Thyroid gland (tissue), 4 donors: Measurements from ENCODE around the gene ROBO2. TPM values are rescaled to one million over a fixed set of nuclear protein-coding genes. Genes with fewer than 3 reads are reported as not detected.

ENCODE experiments used
- DNase-seq, 2 donors: peaks; one replicate each; pipeline ENCODE4 v3.0.0-alpha.2; 2019
- H3K27ac ChIP-seq, 3 donors: fragments of 200-600 bp; sonication (generic); 1 replicate in 2 of 3; 2 replicates in 1 of 3; pipeline ENCODE4 v1.5.1; 2016 to 2019; ENCODE audit warnings: mild to moderate bottlenecking in 1 of 3, moderate library complexity in 1 of 3
- H3K27me3 ChIP-seq: fragments of 200-600 bp; sonication (generic); one replicate; pipeline ENCODE4 v1.5.1; 2019
- H3K36me3 ChIP-seq, 2 donors: fragments of 200-600 bp; sonication (generic); one replicate each; pipeline ENCODE4 v1.5.1; 2016 to 2019
- H3K4me1 ChIP-seq, 2 donors: fragments of 200-600 bp; sonication (generic); one replicate each; pipeline ENCODE4 v1.5.1; 2017 to 2019
- H3K4me3 ChIP-seq, 3 donors: fragments of 200-600 bp; sonication (generic); replicated peaks in 1 of 3; 1 replicate in 2 of 3; 2 replicates in 1 of 3; pipeline ENCODE4 v1.5.1; 2016; ENCODE audit warnings: mild to moderate bottlenecking in 1 of 3
- H3K9me3 ChIP-seq: fragments of 200-600 bp; sonication (generic); one replicate; pipeline ENCODE4 v1.5.1; 2017
- POLR2A ChIP-seq, 2 donors: fragments of 450-650 bp; IDR thresholded peaks; one replicate each; pipeline ENCODE4 v1.6.1; 2017; ENCODE audit warnings: antibody characterized with exemption in 2 of 2, mild to moderate bottlenecking in 2 of 2, moderate library complexity in 1 of 2
- WGBS, 2 donors: methylation state at CpG; one replicate each; pipeline ENCODE4 v1.1.5; 2017; 5-methylcytosine and 5-hydroxymethylcytosine counted together
- intact Hi-C: fragments of 100-400 bp; cut with DNase I; formaldehyde crosslinking; loops from one replicate; pipeline ENCODE4 v1.15.1; 2023
- total RNA-seq, 4 donors: library from RNA; depleted of rRNA; stranded (reverse); fragments of >200 nt; gene quantifications; one replicate each; pipeline ENCODE4 v1.2.3, GENCODE V29; 2016
- TF ChIP-seq, protein P1 (sequence below), 6 experiments: fragments of 200-600 bp in 3 of 6; fragments of 450-650 bp in 3 of 6; sonication (generic) in 3 of 6; IDR thresholded peaks; one replicate each; pipeline ENCODE4 v1.5.1; 2016 to 2019; ENCODE audit warnings: antibody characterized with exemption in 6 of 6, mild to moderate bottlenecking in 2 of 6, inconsistent platforms in 1 of 6, moderate library complexity in 1 of 6

The ROBO2 gene
- total RNA-seq, 4 donors from 2014 or later, result 0.56 to 1.5 TPM; not detected in 2

GRCh38 chr3:77618686-77619085 lies 578.8 kb downstream of the ROBO2 start:
- intact Hi-C loops, result no loop called here
- H3K27me3 ChIP-seq, result no peaks in the 10 kb centered on the region
- TF ChIP-seq, protein P1, sequence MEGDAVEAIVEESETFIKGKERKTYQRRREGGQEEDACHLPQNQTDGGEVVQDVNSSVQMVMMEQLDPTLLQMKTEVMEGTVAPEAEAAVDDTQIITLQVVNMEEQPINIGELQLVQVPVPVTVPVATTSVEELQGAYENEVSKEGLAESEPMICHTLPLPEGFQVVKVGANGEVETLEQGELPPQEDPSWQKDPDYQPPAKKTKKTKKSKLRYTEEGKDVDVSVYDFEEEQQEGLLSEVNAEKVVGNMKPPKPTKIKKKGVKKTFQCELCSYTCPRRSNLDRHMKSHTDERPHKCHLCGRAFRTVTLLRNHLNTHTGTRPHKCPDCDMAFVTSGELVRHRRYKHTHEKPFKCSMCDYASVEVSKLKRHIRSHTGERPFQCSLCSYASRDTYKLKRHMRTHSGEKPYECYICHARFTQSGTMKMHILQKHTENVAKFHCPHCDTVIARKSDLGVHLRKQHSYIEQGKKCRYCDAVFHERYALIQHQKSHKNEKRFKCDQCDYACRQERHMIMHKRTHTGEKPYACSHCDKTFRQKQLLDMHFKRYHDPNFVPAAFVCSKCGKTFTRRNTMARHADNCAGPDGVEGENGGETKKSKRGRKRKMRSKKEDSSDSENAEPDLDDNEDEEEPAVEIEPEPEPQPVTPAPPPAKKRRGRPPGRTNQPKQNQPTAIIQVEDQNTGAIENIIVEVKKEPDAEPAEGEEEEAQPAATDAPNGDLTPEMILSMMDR (IDR thresholded peaks at IDR 0.05), result no peak
- no peak for TF ChIP-seq POLR2A (IDR thresholded peaks at IDR 0.05)
- WGBS, 2 donors, result 83 to 88% methylated on average over 3 of the region's 3 CpGs
- H3K9me3 ChIP-seq, result no peaks in the 10 kb centered on the region
- no peaks in the 10 kb centered on the region for H3K4me1 ChIP-seq
- no peaks in the 10 kb centered on the region for H3K36me3 ChIP-seq
- H3K4me3 ChIP-seq, result no peak overlapping the region
- H3K27ac ChIP-seq, result no peak overlapping the region
- no peak for DNase-seq

GRCh38 chr3:77620009-77620408 lies 580.1 kb downstream of the ROBO2 start:
- TF ChIP-seq, protein P1 (IDR thresholded peaks at IDR 0.05), result no peak
- TF ChIP-seq POLR2A (IDR thresholded peaks at IDR 0.05), result no peak
- H3K4me1 ChIP-seq, result no peaks in the 10 kb centered on the region
- DNase-seq, result no peak
- no peak overlapping the region for H3K4me3 ChIP-seq
- no peaks in the 10 kb centered on the region for H3K9me3 ChIP-seq
- no peak overlapping the region for H3K27ac ChIP-seq
- no peaks in the 10 kb centered on the region for H3K27me3 ChIP-seq
- intact Hi-C loops, result no loop called here
- 89 to 92% methylated on average over 1 of the region's 1 CpG for WGBS, 2 donors
- no peaks in the 10 kb centered on the region for H3K36me3 ChIP-seq

DNA sequence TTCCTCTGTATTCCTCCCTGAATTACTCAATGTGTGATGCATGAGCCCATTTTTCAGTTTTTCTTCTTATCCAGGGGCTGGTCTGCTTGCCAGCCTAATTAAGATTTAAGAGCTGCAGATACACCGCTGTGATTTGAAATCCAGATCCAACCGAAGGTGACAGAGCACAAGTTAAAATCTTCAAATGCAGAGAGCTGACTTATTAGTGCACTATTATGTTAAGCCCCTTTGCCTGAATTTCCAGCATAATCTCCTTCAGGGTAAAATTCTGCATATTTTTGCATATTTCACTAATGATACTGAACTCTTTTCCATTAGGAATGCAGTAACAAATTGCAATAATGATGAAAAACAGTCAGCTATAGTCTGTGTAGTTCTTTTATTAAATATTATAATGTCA lies 583.6 kb downstream of the ROBO2 start:
- 89 to 94% methylated on average over 2 of the region's 2 CpGs for WGBS, 2 donors
- Histone ChIP-seq H3K4me3 (no peak overlapping the region), H3K27ac (no peak overlapping the region), H3K27me3 (no peaks in the 10 kb centered on the region), H3K36me3 (no peaks in the 10 kb centered on the region), H3K4me1 (no peaks in the 10 kb centered on the region), H3K9me3 (no peaks in the 10 kb centered on the region)
- intact Hi-C loops, result no loop called here
- no peak for DNase-seq
- no peak for TF ChIP-seq POLR2A (IDR thresholded peaks at IDR 0.05)
- TF ChIP-seq, protein P1 (IDR thresholded peaks at IDR 0.05), result no peak

DNA sequence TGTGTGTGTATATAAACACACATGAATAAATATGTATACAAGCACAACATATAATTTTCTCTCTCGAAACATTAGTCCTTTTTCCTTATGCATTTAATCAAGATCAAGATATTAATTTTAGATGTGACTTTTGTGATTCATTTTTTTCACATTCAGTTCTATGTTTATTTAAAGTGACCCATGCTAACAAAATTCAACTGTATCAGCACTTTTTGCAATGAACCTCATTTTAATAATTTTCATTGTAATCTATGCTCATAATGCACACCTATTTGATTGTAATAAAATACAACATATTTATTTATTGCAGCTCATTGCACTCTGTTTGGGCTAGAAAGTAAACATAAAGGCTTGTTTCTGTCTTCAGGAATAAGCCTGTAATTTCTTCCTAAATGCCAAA lies 586.3 kb downstream of the ROBO2 start:
- Histone ChIP-seq H3K4me1 (no peaks in the 10 kb centered on the region), H3K27me3 (no peaks in the 10 kb centered on the region), H3K36me3 (no peaks in the 10 kb centered on the region), H3K9me3 (no peaks in the 10 kb centered on the region), H3K4me3 (no peak overlapping the region), H3K27ac (no peak overlapping the region)
- WGBS, 2 donors, result 91 to 97% methylated on average over 1 of the region's 1 CpG
- no peak for TF ChIP-seq POLR2A (IDR thresholded peaks at IDR 0.05)
- TF ChIP-seq, protein P1 (IDR thresholded peaks at IDR 0.05), result no peak
- intact Hi-C loops, result no loop called here
- DNase-seq, result no peak

- H3K27me3 ChIP-seq, result no peaks in the 10 kb centered on the region
- no peaks in the 10 kb centered on the region for H3K4me1 ChIP-seq
- H3K4me3 ChIP-seq, result no peak overlapping the region
- no peaks in the 10 kb centered on the region for H3K9me3 ChIP-seq
- no peak for TF ChIP-seq POLR2A (IDR thresholded peaks at IDR 0.05)
- TF ChIP-seq, protein P1 (IDR thresholded peaks at IDR 0.05), result no peak
- DNase-seq, result no peak
- 71 to 78% methylated on average over 2 of the region's 2 CpGs for WGBS, 2 donors
- no peak overlapping the region for H3K27ac ChIP-seq
- H3K36me3 ChIP-seq, result no peaks in the 10 kb centered on the region
- intact Hi-C loops, result no loop called here
Measured at GRCh38 chr3:77648214-77648613, 608.3 kb downstream of the ROBO2 start.
